HCT116 (cell line): Measurements from ENCODE around the gene YIPF1. TPM values are rescaled to one million over a fixed set of nuclear protein-coding genes. Genes with fewer than 3 reads are reported as not detected.

Source experiments
- ATAC-seq: fragments of 200-7000 bp; cut with Tn5 transposase; 2 replicates; pipeline ENCODE4 v1.9.1; 2020; ENCODE audit warnings: mild to moderate bottlenecking, moderate library complexity
- BruUV-seq: library from RNA; stranded (reverse); fragments of 400-500 nt; replicated peaks from 2 replicates; lab custom pipeline; 2021; lab: Mats Ljungman, UMichigan
- CTCF ChIA-PET: fragments of 300-600 bp; sonication (Branson Sonifier 250); formaldehyde crosslinking; loops from one replicate; lab custom pipeline; 2021; ENCODE audit warnings: antibody characterized with exemption; lab: Charles Lee
- POLR2A ChIA-PET: fragments of 300-600, 350-600 bp; sonication (Branson Sonifier 250); formaldehyde crosslinking; loops from one replicate; lab custom pipeline; 2021; ENCODE audit warnings: antibody characterized with exemption; lab: Charles Lee
- RAD21 ChIA-PET, 2 experiments: fragments of 300-600 bp; sonication (Branson Sonifier 250); formaldehyde crosslinking; loops; one replicate each; lab custom pipeline; 2023; ENCODE audit warnings: low total read pairs in 2 of 2; ENCODE audit not compliant: uncharacterized antibody in 2 of 2, unreplicated experiment in 2 of 2, low non-redundant PET in 1 of 2; lab: Charles Lee
- DNase-seq: peaks from one replicate; pipeline ENCODE4 v3.0.0-alpha.2; 2010; ENCODE audit warnings: low read depth, low spot score
- H2AFZ ChIP-seq: fragments of 200-600 bp; shearing (Covaris generic), sonication (generic); 2 replicates; pipeline ENCODE4 v1.6.1; 2017; ENCODE audit warnings: low read depth, mixed run types, mixed read lengths, antibody characterized with exemption, low read length; ENCODE audit not compliant: poor library complexity, severe bottlenecking
- H3K27ac ChIP-seq: 2 replicates; pipeline ENCODE4 v1.5.1; 2012; ENCODE audit warnings: low read depth, low read length
- H3K27me3 ChIP-seq: fragments of 200-600 bp; sonication (generic); 2 replicates; pipeline ENCODE4 v1.6.1; 2016; ENCODE audit warnings: mixed run types, low read length, mixed read lengths; ENCODE audit not compliant: insufficient read depth
- H3K36me3 ChIP-seq, 2 experiments: fragments of 200-500 bp in 1 of 2; fragments of 200-600 bp in 1 of 2; sonication (Bioruptor generic) in 1 of 2; sonication (generic) in 1 of 2; 2 replicates each; pipeline versions ENCODE4 v1.5.1 to v1.6.1; 2014 to 2016; ENCODE audit warnings: low read length in 2 of 2, inconsistent platforms in 1 of 2, mixed read lengths in 1 of 2, mixed run types in 1 of 2; ENCODE audit not compliant: insufficient read depth in 2 of 2, control insufficient read depth in 1 of 2
- H3K4me1 ChIP-seq, 2 experiments: fragments of 200-600 bp in 1 of 2; sonication (generic) in 1 of 2; 2 replicates each; pipeline versions ENCODE4 v1.5.1 to v1.6.1; 2012 to 2017; ENCODE audit warnings: low read length in 2 of 2, inconsistent platforms in 1 of 2, mild to moderate bottlenecking in 1 of 2, mixed read lengths in 1 of 2, mixed run types in 1 of 2, moderate library complexity in 1 of 2; ENCODE audit not compliant: insufficient read depth in 2 of 2, control insufficient read depth in 1 of 2
- H3K4me2 ChIP-seq: fragments of 200-600 bp; sonication (generic); 2 replicates; pipeline ENCODE4 v1.6.1; 2017; ENCODE audit warnings: mixed run types, low read length, mixed read lengths
- H3K4me3 ChIP-seq, 2 experiments: fragments of 200-600 bp in 1 of 2; sonication (generic) in 1 of 2; replicated peaks in 1 of 2; 2 replicates each; pipeline ENCODE4 v1.5.1; 2011 to 2016; ENCODE audit warnings: low read length in 2 of 2, control low read depth in 1 of 2, low read depth in 1 of 2, mild to moderate bottlenecking in 1 of 2, mixed read lengths in 1 of 2, mixed run types in 1 of 2
- H3K79me2 ChIP-seq: fragments of 200-600 bp; sonication (generic); 2 replicates; pipeline ENCODE4 v1.6.1; 2017; ENCODE audit warnings: mild to moderate bottlenecking, mixed run types, low read length, moderate library complexity, mixed read lengths; ENCODE audit not compliant: insufficient read depth
- H3K9ac ChIP-seq: fragments of 200-600 bp; sonication (generic); 2 replicates; pipeline ENCODE4 v1.6.1; 2016; ENCODE audit warnings: low read length, mixed read lengths
- H3K9me2 ChIP-seq: fragments of 200-600 bp; sonication (generic), shearing (Covaris generic); 2 replicates; pipeline ENCODE4 v1.6.1; 2017; ENCODE audit warnings: mixed run types, mild to moderate bottlenecking, moderate library complexity; ENCODE audit not compliant: insufficient read depth
- H3K9me3 ChIP-seq, 2 experiments: fragments of 200-500 bp in 1 of 2; fragments of 200-600 bp in 1 of 2; sonication (Bioruptor generic) in 1 of 2; sonication (generic) in 1 of 2; 2 replicates each; pipeline ENCODE4 v1.6.1; 2014 to 2017; ENCODE audit warnings: low read length in 2 of 2, mixed read lengths in 2 of 2, inconsistent platforms in 1 of 2, low read depth in 1 of 2, mild to moderate bottlenecking in 1 of 2, mixed run types in 1 of 2, moderate library complexity in 1 of 2; ENCODE audit not compliant: control insufficient read depth in 1 of 2, insufficient read depth in 1 of 2
- H4K20me1 ChIP-seq: fragments of 200-600 bp; sonication (generic), shearing (Covaris generic); 2 replicates; pipeline ENCODE4 v1.6.1; 2017; ENCODE audit warnings: mixed run types, mild to moderate bottlenecking, moderate library complexity; ENCODE audit not compliant: insufficient read depth
- ATF3 ChIP-seq: IDR thresholded peaks from 2 replicates; pipeline ENCODE4 v1.6.1; 2012
- CEBPB ChIP-seq: IDR thresholded peaks from 2 replicates; pipeline ENCODE4 v1.6.1; 2012; ENCODE audit warnings: low read depth
- ELF1 ChIP-seq: IDR thresholded peaks from 2 replicates; pipeline ENCODE4 v1.6.1; 2012; ENCODE audit warnings: low read depth, borderline replicate concordance
- EZH2phosphoT487 ChIP-seq: fragments of 200-600 bp; IDR thresholded peaks from 2 replicates; pipeline ENCODE4 v1.6.1; 2018; ENCODE audit warnings: antibody characterized with exemption, borderline replicate concordance
- FOSL1 ChIP-seq: IDR thresholded peaks from 2 replicates; pipeline ENCODE4 v1.6.1; 2012; ENCODE audit warnings: low read depth
- JUND ChIP-seq: IDR thresholded peaks from 2 replicates; pipeline ENCODE4 v1.6.1; 2012
- POLR2A ChIP-seq: IDR thresholded peaks from 2 replicates; pipeline ENCODE4 v1.7.0; 2011; ENCODE audit warnings: borderline replicate concordance; ENCODE audit not compliant: insufficient read depth, insufficient read length; ENCODE audit errors: extremely low read depth
- RAD21 ChIP-seq: IDR thresholded peaks from 2 replicates; pipeline ENCODE4 v1.6.1; 2012; ENCODE audit warnings: low read depth, mild to moderate bottlenecking
- SIN3A ChIP-seq: IDR thresholded peaks from 2 replicates; pipeline ENCODE4 v1.6.1; 2012; ENCODE audit warnings: low read depth
- SP1 ChIP-seq: IDR thresholded peaks from 2 replicates; pipeline ENCODE4 v1.6.1; 2012; ENCODE audit warnings: low read depth
- SRF ChIP-seq: IDR thresholded peaks from 2 replicates; pipeline ENCODE4 v1.6.1; 2012; ENCODE audit warnings: low read depth
- TCF7L2 ChIP-seq: IDR thresholded peaks from 2 replicates; pipeline ENCODE4 v1.7.0; 2011; ENCODE audit warnings: borderline replicate concordance, inconsistent platforms; ENCODE audit not compliant: insufficient read depth, insufficient read length; ENCODE audit errors: extremely low read depth
- YY1 ChIP-seq: IDR thresholded peaks from 2 replicates; pipeline ENCODE4 v1.6.1; 2011; ENCODE audit warnings: low read length, low read depth, moderate library complexity, mild to moderate bottlenecking; ENCODE audit not compliant: insufficient replicate concordance; ENCODE audit errors: extremely low read depth
- ZFX ChIP-seq: fragments of 450-650 bp; IDR thresholded peaks from 2 replicates; pipeline ENCODE4 v1.6.1; 2017
- ZNF274 ChIP-seq: fragments of 200-500 bp; sonication (Bioruptor generic); IDR thresholded peaks from 2 replicates; pipeline ENCODE4 v1.6.1; 2014; ENCODE audit warnings: mild to moderate bottlenecking, low read depth, low read length, inconsistent platforms
- intact Hi-C: fragments of 100-400 bp; cut with micrococcal nuclease; formaldehyde crosslinking; loops from 2 replicates; pipeline ENCODE4 v1.10.0; 2022
- total RNA-seq: library from RNA; stranded (reverse); gene quantifications from one replicate; pipeline ENCODE4 v1.2.1, GENCODE V29; 2021; ENCODE audit not compliant: unreplicated experiment
- TF ChIP-seq, protein P1 (sequence below), 3 experiments: fragments of 200-600 bp in 1 of 3; sonication (generic) in 1 of 3; IDR thresholded peaks in 2 of 3; conservative IDR thresholded peaks in 1 of 3; 2 replicates each; pipeline ENCODE4 v1.5.1; 2012 to 2017; ENCODE audit warnings: low read depth in 2 of 3, low read length in 2 of 3, antibody characterized with exemption in 1 of 3, borderline replicate concordance in 1 of 3, control low read depth in 1 of 3, mild to moderate bottlenecking in 1 of 3, mixed read lengths in 1 of 3, mixed run types in 1 of 3, moderate library complexity in 1 of 3; ENCODE audit not compliant: insufficient read depth in 1 of 3
- TF ChIP-seq, protein P2 (sequence below): IDR thresholded peaks from 2 replicates; pipeline ENCODE4 v1.6.1; 2011; ENCODE audit warnings: mild to moderate bottlenecking, low read length, moderate library complexity; ENCODE audit not compliant: insufficient replicate concordance; ENCODE audit errors: extremely low read depth

YIPF1 gene
- total RNA-seq, 1 experiment from 2014 or later, result 16.4 TPM

GRCh38 chr1:53804791-53805505, 84.6 kb downstream of the YIPF1 start:
- intact Hi-C loops, result no loop called here
- POLR2A ChIA-PET, result no interaction called here
- TF ChIP-seq JUND (no peak), SIN3A (no peak), TCF7L2 (no peak), SP1 (no peak), ATF3 (no peak), ZFX (no peak), POLR2A (no peak), FOSL1 (no peak), ZNF274 (no peak), YY1 (no peak), RAD21 (no peak), ELF1 (no peak), CEBPB (no peak), EZH2phosphoT487 (no peak), SRF (no peak)
- TF ChIP-seq, protein P1, sequence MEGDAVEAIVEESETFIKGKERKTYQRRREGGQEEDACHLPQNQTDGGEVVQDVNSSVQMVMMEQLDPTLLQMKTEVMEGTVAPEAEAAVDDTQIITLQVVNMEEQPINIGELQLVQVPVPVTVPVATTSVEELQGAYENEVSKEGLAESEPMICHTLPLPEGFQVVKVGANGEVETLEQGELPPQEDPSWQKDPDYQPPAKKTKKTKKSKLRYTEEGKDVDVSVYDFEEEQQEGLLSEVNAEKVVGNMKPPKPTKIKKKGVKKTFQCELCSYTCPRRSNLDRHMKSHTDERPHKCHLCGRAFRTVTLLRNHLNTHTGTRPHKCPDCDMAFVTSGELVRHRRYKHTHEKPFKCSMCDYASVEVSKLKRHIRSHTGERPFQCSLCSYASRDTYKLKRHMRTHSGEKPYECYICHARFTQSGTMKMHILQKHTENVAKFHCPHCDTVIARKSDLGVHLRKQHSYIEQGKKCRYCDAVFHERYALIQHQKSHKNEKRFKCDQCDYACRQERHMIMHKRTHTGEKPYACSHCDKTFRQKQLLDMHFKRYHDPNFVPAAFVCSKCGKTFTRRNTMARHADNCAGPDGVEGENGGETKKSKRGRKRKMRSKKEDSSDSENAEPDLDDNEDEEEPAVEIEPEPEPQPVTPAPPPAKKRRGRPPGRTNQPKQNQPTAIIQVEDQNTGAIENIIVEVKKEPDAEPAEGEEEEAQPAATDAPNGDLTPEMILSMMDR (IDR thresholded peaks at IDR 0.05 in 2 of 3, conservative IDR thresholded peaks at IDR 0.05 in 1 of 3; ENCODE audit: borderline replicate concordance in 1 of 3, insufficient read depth in 1 of 3, low read depth in 2 of 3, low read length in 2 of 3), result no peak
- TF ChIP-seq, protein P2, sequence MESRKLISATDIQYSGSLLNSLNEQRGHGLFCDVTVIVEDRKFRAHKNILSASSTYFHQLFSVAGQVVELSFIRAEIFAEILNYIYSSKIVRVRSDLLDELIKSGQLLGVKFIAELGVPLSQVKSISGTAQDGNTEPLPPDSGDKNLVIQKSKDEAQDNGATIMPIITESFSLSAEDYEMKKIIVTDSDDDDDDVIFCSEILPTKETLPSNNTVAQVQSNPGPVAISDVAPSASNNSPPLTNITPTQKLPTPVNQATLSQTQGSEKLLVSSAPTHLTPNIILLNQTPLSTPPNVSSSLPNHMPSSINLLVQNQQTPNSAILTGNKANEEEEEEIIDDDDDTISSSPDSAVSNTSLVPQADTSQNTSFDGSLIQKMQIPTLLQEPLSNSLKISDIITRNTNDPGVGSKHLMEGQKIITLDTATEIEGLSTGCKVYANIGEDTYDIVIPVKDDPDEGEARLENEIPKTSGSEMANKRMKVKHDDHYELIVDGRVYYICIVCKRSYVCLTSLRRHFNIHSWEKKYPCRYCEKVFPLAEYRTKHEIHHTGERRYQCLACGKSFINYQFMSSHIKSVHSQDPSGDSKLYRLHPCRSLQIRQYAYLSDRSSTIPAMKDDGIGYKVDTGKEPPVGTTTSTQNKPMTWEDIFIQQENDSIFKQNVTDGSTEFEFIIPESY, result no peak

More at GRCh38 chr1:53804791-53805505, 84.6 kb downstream of the YIPF1 start:
- no peak for DNase-seq
- Histone ChIP-seq H3K4me2 (no peak overlapping the region), H3K36me3 (peaks cover 28 to 52% of the 10 kb centered on the region in 2 experiments), H3K9me2 (no peaks in the 10 kb centered on the region), H3K27ac (no peak overlapping the region), H3K4me1 (no peaks in the 10 kb centered on the region), H2AFZ (no peak overlapping the region), H3K9ac (no peak overlapping the region), H4K20me1 (no peaks in the 10 kb centered on the region), H3K27me3 (no peaks in the 10 kb centered on the region), H3K9me3 (no peaks in the 10 kb centered on the region), H3K4me3 (no peak overlapping the region), H3K79me2 (peaks cover 26% of the 10 kb centered on the region)
- RAD21 ChIA-PET, result no interaction called here
- BruUV-seq, result no TSS peak
- no peak for ATAC-seq
- CTCF ChIA-PET, result no interaction called here
